Sciatic nerve (tissue), 2 donors: Measurements from ENCODE around the gene CCDC88C. TPM values are rescaled to one million over a fixed set of nuclear protein-coding genes. Genes with fewer than 3 reads are reported as not detected.

Experiments
- ATAC-seq: fragments of 200-7000 bp; cut with Tn5 transposase; one replicate; pipeline ENCODE4 v1.9.1; 2020; ENCODE audit warnings: mild to moderate bottlenecking, moderate library complexity
- DNase-seq: peaks from one replicate; pipeline ENCODE4 v3.0.0-alpha.2; 2020; ENCODE audit warnings: low spot score
- intact Hi-C: fragments of 100-400 bp; cut with DNase I; formaldehyde crosslinking; loops from one replicate; pipeline ENCODE4 v1.14.2; 2022
- total RNA-seq: library from RNA; stranded (reverse); fragmentation: NEBNext Ultra II Directional; extraction: Animal tissue kit (Norgen Biotek cat#: 25700); gene quantifications from one replicate; pipeline ENCODE4 v1.2.1, GENCODE V29; 2021
- donor health status: DM: no; HTN: no; CAD: no.
- donor health status: DM: no; HTN: no; CAD: no.

The CCDC88C gene
- total RNA-seq, 1 donor from 2014 or later: 16.2 TPM

GRCh38 chr14:91371011-91371989, 46.3 kb downstream of the CCDC88C start:
- DNase-seq: no peak
- no peak for ATAC-seq
- intact Hi-C loops: no loop called here

GRCh38 chr14:91369628-91370445, 47.8 kb downstream of the CCDC88C start:
- DNase-seq (no peak), ATAC-seq (no peak)
- intact Hi-C loops: no loop called here

GRCh38 chr14:91368776-91369416, 48.7 kb downstream of the CCDC88C start:
- intact Hi-C loops: no loop called here
- ATAC-seq (no peak), DNase-seq (no peak)

DNA sequence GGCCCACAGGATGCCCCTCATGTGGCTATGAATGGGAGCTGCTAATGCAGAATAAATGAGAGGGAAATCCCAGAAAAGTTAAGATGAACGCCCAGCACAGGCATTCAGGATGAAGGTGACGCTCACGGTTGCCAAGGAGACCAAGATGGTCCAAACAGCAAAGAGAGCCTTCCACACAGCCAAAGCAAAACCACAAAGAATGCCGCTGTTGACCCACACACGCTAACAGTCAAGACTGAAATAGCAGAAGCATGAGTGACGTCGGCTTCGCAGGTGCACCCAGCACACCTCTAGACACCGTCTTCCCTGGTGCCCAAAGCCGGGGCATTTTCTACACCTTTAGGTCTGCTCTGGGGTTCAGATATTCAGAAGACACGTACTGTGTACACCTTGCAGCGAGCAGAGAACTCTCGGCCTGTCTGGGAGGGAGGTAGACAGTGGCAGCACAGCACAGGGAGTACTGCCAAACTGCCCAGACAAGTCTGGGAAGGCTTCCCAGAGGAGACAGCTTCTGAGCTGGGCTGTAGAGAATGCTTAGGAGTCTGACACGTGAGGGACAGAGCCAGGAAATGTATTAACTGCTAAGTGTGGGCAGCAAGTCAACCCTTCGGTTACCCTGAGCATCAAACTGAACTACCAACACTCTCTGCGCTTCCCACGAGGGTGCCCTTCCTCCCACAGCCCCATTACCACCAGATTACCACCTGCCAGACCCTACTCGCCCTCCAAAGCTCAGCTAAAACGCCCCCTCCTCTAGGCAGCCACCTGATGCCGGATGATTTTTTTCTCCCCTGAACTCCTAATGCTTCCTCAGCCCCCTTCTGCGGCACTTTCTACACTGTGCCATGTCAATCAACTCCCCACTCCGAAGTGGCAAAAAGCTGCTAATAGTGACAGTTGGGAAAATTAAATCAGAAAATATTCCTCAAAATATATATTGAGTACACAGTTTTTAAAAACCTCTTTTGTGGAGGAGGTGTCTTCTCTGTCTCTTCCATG, 50.1 kb downstream of the CCDC88C start:
- DNase-seq (no peak), ATAC-seq (no peak)
- intact Hi-C loops: no loop called here

DNA sequence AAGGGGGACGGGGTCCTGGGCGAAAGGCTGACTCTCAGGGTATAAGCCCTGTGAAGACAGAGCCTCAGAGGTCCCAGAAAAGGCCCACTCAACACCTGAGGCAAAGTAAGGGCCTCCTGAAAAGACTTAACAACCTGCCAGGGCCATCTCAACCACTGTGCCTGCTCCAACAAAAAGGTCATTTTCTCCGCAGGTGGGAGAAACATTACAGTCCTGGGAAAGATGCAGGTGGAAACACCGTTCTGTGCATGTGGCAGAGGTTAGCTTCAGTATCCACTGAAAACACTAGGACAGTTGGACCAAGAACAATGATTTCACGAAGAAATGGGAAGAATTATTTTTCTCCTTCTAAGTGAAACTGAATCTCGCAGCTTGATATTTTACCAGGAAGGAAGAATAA, 50.9 kb downstream of the CCDC88C start:
- DNase-seq: no peak
- intact Hi-C loops: no loop called here
- no peak for ATAC-seq

GRCh38 chr14:91365552-91365951, 52.1 kb downstream of the CCDC88C start:
- intact Hi-C loops: no loop called here
- DNase-seq (no peak), ATAC-seq (no peak)

- ATAC-seq: no peak
- intact Hi-C loops: no loop called here
- no peak for DNase-seq
Measured at GRCh38 chr14:91364524-91365270, 52.9 kb downstream of the CCDC88C start.

- DNase-seq (no peak), ATAC-seq (peak; percentile 62)
- intact Hi-C loops: no loop called here
Measured at GRCh38 chr14:91363776-91364523, 53.7 kb downstream of the CCDC88C start.

- intact Hi-C loops: no loop called here
- no peak for ATAC-seq
- DNase-seq: no peak
Measured at GRCh38 chr14:91361233-91361811, 56.3 kb downstream of the CCDC88C start.

GRCh38 chr14:91360490-91361232, 57.0 kb downstream of the CCDC88C start:
- no peak for DNase-seq
- intact Hi-C loops: no loop called here
- ATAC-seq: no peak

- intact Hi-C loops: no loop called here
- ATAC-seq (no peak), DNase-seq (no peak)
Measured at GRCh38 chr14:91358654-91359220, 58.9 kb downstream of the CCDC88C start.

GRCh38 chr14:91358025-91358319, 59.6 kb downstream of the CCDC88C start:
- no peak for DNase-seq
- no peak for ATAC-seq
- intact Hi-C loops: no loop called here

GRCh38 chr14:91357272-91358024, 60.2 kb downstream of the CCDC88C start:
- intact Hi-C loops: no loop called here
- ATAC-seq (no peak), DNase-seq (no peak)

- DNase-seq: no peak
- intact Hi-C loops: no loop called here
- ATAC-seq: no peak
Measured at GRCh38 chr14:91356181-91356763, 61.3 kb downstream of the CCDC88C start.
